H9 (cell line): ENCODE results near the gene CLPX. TPM values are rescaled to one million over a fixed set of nuclear protein-coding genes. Genes with fewer than 3 reads are reported as not detected.

Experiments used
- DNase-seq: peaks from one replicate; pipeline ENCODE4 v3.0.0-alpha.2; 2017
- H2AFZ ChIP-seq: one replicate; pipeline ENCODE4 v1.6.1; 2013; ENCODE audit warnings: mild to moderate bottlenecking, low read length, control low read depth, moderate library complexity
- H2AK5ac ChIP-seq: 2 replicates; pipeline ENCODE4 v1.6.1; 2013; ENCODE audit warnings: low read length, control low read depth, mixed read lengths; ENCODE audit not compliant: insufficient read length
- H2BK120ac ChIP-seq: one replicate; pipeline ENCODE4 v1.6.1; 2013; ENCODE audit warnings: low read depth, mild to moderate bottlenecking, low read length, control low read depth, inconsistent platforms; ENCODE audit not compliant: poor library complexity, severe bottlenecking
- H2BK12ac ChIP-seq: 2 replicates; pipeline ENCODE4 v1.6.1; 2013; ENCODE audit warnings: low read length, control low read depth, mixed read lengths, low read depth; ENCODE audit not compliant: insufficient read length
- H2BK15ac ChIP-seq: 2 replicates; pipeline ENCODE4 v1.6.1; 2013; ENCODE audit warnings: low read depth, low read length, control low read depth
- H2BK20ac ChIP-seq: one replicate; pipeline ENCODE4 v1.6.1; 2013; ENCODE audit warnings: low read depth, mild to moderate bottlenecking, low read length, control low read depth, inconsistent platforms; ENCODE audit not compliant: poor library complexity, severe bottlenecking
- H2BK5ac ChIP-seq: 2 replicates; pipeline ENCODE4 v1.6.1; 2013; ENCODE audit warnings: low read length, control low read depth, mixed read lengths; ENCODE audit not compliant: insufficient read length
- H3K14ac ChIP-seq: 2 replicates; pipeline ENCODE4 v1.6.1; 2013; ENCODE audit warnings: low read length, control low read depth; ENCODE audit not compliant: insufficient read depth
- H3K18ac ChIP-seq: 2 replicates; pipeline ENCODE4 v1.6.1; 2013; ENCODE audit warnings: low read depth, mild to moderate bottlenecking, mixed read lengths, low read length, control low read depth; ENCODE audit not compliant: insufficient read length
- H3K23ac ChIP-seq: 2 replicates; pipeline ENCODE4 v1.6.1; 2013; ENCODE audit warnings: low read length, control low read depth, mixed read lengths, low read depth; ENCODE audit not compliant: insufficient read length
- H3K23me2 ChIP-seq: 2 replicates; pipeline ENCODE4 v1.6.1; 2013; ENCODE audit warnings: low read depth, mild to moderate bottlenecking, mixed read lengths, low read length, control low read depth; ENCODE audit not compliant: insufficient read length, poor library complexity, severe bottlenecking
- H3K27ac ChIP-seq: 2 replicates; pipeline ENCODE4 v1.5.1; 2013; ENCODE audit warnings: low read length, control low read depth, mixed read lengths, low read depth; ENCODE audit not compliant: insufficient read length
- H3K27me3 ChIP-seq: 2 replicates; pipeline ENCODE4 v1.6.1; 2013; ENCODE audit warnings: low read length, control low read depth, inconsistent platforms; ENCODE audit not compliant: insufficient read depth
- H3K4ac ChIP-seq: 2 replicates; pipeline ENCODE4 v1.6.1; 2013; ENCODE audit warnings: low read depth, mild to moderate bottlenecking, control low read depth, inconsistent platforms, low read length, moderate library complexity
- H3K4me1 ChIP-seq: 2 replicates; pipeline ENCODE4 v1.6.1; 2013; ENCODE audit warnings: low read length, control low read depth, inconsistent platforms; ENCODE audit not compliant: insufficient read depth
- H3K4me2 ChIP-seq: 2 replicates; pipeline ENCODE4 v1.6.1; 2013; ENCODE audit warnings: low read length, control low read depth, mixed read lengths; ENCODE audit not compliant: insufficient read length, insufficient read depth
- H3K56ac ChIP-seq: 2 replicates; pipeline ENCODE4 v1.6.1; 2013; ENCODE audit warnings: low read depth, mild to moderate bottlenecking, mixed read lengths, low read length, control low read depth; ENCODE audit not compliant: insufficient read length
- H3K79me1 ChIP-seq: 2 replicates; pipeline ENCODE4 v1.6.1; 2013; ENCODE audit warnings: low read depth, mild to moderate bottlenecking, moderate library complexity, low read length, control low read depth, inconsistent platforms; ENCODE audit not compliant: insufficient read depth, poor library complexity, severe bottlenecking
- H3K79me2 ChIP-seq: 2 replicates; pipeline ENCODE4 v1.6.1; 2013; ENCODE audit warnings: low read length, control low read depth, inconsistent platforms; ENCODE audit not compliant: insufficient read depth
- H3K9ac ChIP-seq: 2 replicates; pipeline ENCODE4 v1.6.1; 2013; ENCODE audit warnings: low read length, control low read depth, mixed read lengths; ENCODE audit not compliant: insufficient read length; ENCODE audit errors: extremely low read depth
- H3K9me3 ChIP-seq: one replicate; pipeline ENCODE4 v1.6.1; 2013; ENCODE audit warnings: low read depth, low read length, inconsistent platforms; ENCODE audit not compliant: control insufficient read depth
- H3T11ph ChIP-seq: one replicate; pipeline ENCODE4 v1.6.1; 2013; ENCODE audit warnings: mild to moderate bottlenecking, low read length, control low read depth, inconsistent platforms
- H4K20me1 ChIP-seq: one replicate; pipeline ENCODE4 v1.6.1; 2013; ENCODE audit not compliant: control insufficient read depth, insufficient read length, insufficient read depth
- H4K5ac ChIP-seq: 2 replicates; pipeline ENCODE4 v1.6.1; 2013; ENCODE audit warnings: low read depth, mild to moderate bottlenecking, mixed read lengths, low read length, control low read depth; ENCODE audit not compliant: insufficient read length
- H4K8ac ChIP-seq: replicated peaks from 2 replicates; pipeline ENCODE4 v1.6.1; 2013; ENCODE audit warnings: low read length, control low read depth, mixed read lengths, low read depth; ENCODE audit not compliant: insufficient read length
- H4K91ac ChIP-seq: 2 replicates; pipeline ENCODE4 v1.6.1; 2013; ENCODE audit warnings: low read depth, mild to moderate bottlenecking, moderate library complexity, mixed read lengths, low read length, control low read depth; ENCODE audit not compliant: insufficient read length
- H3K27ac Mint-ChIP-seq, 3 experiments: 2 replicates in 2 of 3; 3 replicates in 1 of 3; pipeline ENCODE4 v1.8.0; 2020 to 2021; ENCODE audit warnings: mixed read lengths in 3 of 3, mild to moderate bottlenecking in 1 of 3, moderate library complexity in 1 of 3
- H3K27me3 Mint-ChIP-seq: 2 replicates; pipeline ENCODE4 v1.8.0; 2021; ENCODE audit warnings: low read depth, mild to moderate bottlenecking, moderate library complexity, mixed read lengths
- H3K36me3 Mint-ChIP-seq, 3 experiments: 2 replicates in 2 of 3; 3 replicates in 1 of 3; pipeline ENCODE4 v1.8.0; 2020 to 2021; ENCODE audit warnings: low read depth in 3 of 3, mixed read lengths in 3 of 3; ENCODE audit not compliant: insufficient read depth in 1 of 3
- H3K4me1 Mint-ChIP-seq, 2 experiments: 2 replicates each; pipeline ENCODE4 v1.8.0; 2020; ENCODE audit warnings: mixed read lengths in 2 of 2
- H3K4me3 Mint-ChIP-seq, 2 experiments: 2 replicates in 1 of 2; 3 replicates in 1 of 2; pipeline ENCODE4 v1.8.0; 2020 to 2021; ENCODE audit warnings: mild to moderate bottlenecking in 2 of 2, mixed read lengths in 2 of 2, moderate library complexity in 1 of 2
- H3K9me3 Mint-ChIP-seq, 2 experiments: 2 replicates in 1 of 2; 3 replicates in 1 of 2; pipeline ENCODE4 v1.8.0; 2020; ENCODE audit warnings: mild to moderate bottlenecking in 2 of 2, mixed read lengths in 2 of 2, moderate library complexity in 1 of 2
- WGBS: extraction: QIAGEN DNeasy Blood & Tissue Kit; methylation state at CpG from one replicate; pipeline ENCODE4 v1.1.7; 2013; ENCODE audit warnings: missing lambda C conversion rate, low lambda C conversion rate, mixed read lengths; ENCODE audit not compliant: insufficient read length; ENCODE audit errors: extremely low coverage; 5-methylcytosine and 5-hydroxymethylcytosine counted together
- total RNA-seq: library from RNA; stranded (reverse); gene quantifications from 2 replicates; pipeline ENCODE4 v1.2.1, GENCODE V29; 2021
- TF ChIP-seq, protein P1 (sequence below): fragments of 200-600 bp; sonication (generic); conservative IDR thresholded peaks from 3 replicates; pipeline ENCODE4 v1.8.0; 2021; ENCODE audit warnings: antibody characterized with exemption, mild to moderate bottlenecking

CLPX gene
- total RNA-seq, 1 experiment from 2014 or later = 55.8 TPM

DNA sequence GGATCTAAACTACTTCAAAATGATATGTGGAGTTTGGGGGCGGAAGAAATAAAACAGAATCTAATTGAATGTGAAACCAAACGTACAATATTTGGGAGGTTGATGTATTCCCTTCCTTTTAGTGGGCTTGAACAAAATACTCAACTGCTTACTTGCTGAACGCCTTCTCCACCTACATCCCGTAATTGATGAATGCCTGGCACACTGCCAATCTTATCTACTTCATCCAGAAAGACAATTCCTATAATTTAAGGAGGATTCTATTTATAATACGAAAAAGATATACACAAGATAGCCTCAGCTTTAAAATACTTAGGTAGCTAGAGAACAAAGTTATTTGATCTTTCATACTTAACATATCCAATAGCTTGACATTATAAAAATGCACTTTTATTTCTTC lies 28.4 kb downstream of the CLPX start:
- Histone ChIP-seq H3K79me2 (no peaks in the 10 kb centered on the region), H3T11ph (no peak overlapping the region), H4K91ac (no peak overlapping the region), H3K14ac (no peak overlapping the region), H3K27me3 (no peaks in the 10 kb centered on the region), H2BK20ac (no peak overlapping the region), H3K4ac (no peak overlapping the region), H3K18ac (no peak overlapping the region), H2AK5ac (no peak overlapping the region), H3K79me1 (no peaks in the 10 kb centered on the region), H4K5ac (no peak overlapping the region), H3K4me1 (no peaks in the 10 kb centered on the region), H2BK5ac (no peak overlapping the region), H2BK12ac (no peak overlapping the region), H3K27ac (no peak overlapping the region), H2AFZ (no peak overlapping the region), H3K4me2 (no peak overlapping the region), H2BK120ac (no peak overlapping the region), H2BK15ac (no peak overlapping the region), H4K20me1 (no peaks in the 10 kb centered on the region), H3K23ac (no peak overlapping the region), H3K9ac (no peak overlapping the region), H4K8ac (no peak overlapping the region), H3K23me2 (no peaks in the 10 kb centered on the region), H3K56ac (no peak overlapping the region), H3K9me3 (no peaks in the 10 kb centered on the region)
- Mint-ChIP-seq H3K36me3 (peaks cover 20 to 53% (median 49%) of the 10 kb centered on the region in 3 experiments; a peak in 6 of 7 replicates), H3K4me1 (no peaks in the 10 kb centered on the region), H3K27ac (no peak overlapping the region), H3K9me3 (no peaks in the 10 kb centered on the region), H3K27me3 (no peaks in the 10 kb centered on the region), H3K4me3 (no peak overlapping the region)
- TF ChIP-seq, protein P1, sequence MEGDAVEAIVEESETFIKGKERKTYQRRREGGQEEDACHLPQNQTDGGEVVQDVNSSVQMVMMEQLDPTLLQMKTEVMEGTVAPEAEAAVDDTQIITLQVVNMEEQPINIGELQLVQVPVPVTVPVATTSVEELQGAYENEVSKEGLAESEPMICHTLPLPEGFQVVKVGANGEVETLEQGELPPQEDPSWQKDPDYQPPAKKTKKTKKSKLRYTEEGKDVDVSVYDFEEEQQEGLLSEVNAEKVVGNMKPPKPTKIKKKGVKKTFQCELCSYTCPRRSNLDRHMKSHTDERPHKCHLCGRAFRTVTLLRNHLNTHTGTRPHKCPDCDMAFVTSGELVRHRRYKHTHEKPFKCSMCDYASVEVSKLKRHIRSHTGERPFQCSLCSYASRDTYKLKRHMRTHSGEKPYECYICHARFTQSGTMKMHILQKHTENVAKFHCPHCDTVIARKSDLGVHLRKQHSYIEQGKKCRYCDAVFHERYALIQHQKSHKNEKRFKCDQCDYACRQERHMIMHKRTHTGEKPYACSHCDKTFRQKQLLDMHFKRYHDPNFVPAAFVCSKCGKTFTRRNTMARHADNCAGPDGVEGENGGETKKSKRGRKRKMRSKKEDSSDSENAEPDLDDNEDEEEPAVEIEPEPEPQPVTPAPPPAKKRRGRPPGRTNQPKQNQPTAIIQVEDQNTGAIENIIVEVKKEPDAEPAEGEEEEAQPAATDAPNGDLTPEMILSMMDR = no peak
- DNase-seq = no peak
- WGBS = no CpG with 5 or more reads among the region's 5 CpGs
